ENCODE measurements around the gene UBE2J2. TPM values are rescaled to one million over a fixed set of nuclear protein-coding genes. Genes with fewer than 3 reads are reported as not detected.

UBE2J2 gene
- total RNA-seq, 2 experiments from 2014 or later: 41.4 to 41.5 TPM

GRCh38 chr1:1228596-1229321 is 44.9 kb downstream of the UBE2J2 start:
- intact Hi-C loops (cut with DNase I, micrococcal nuclease): no loop called here
- H3K4me1 Mint-ChIP-seq (ENCODE audit: low read depth): peaks cover 21% of the 10 kb centered on the region
- Histone ChIP-seq H3K4me1 (ENCODE audit: insufficient read depth, low read length) (peaks cover 65% of the 10 kb centered on the region), H3K27ac (ENCODE audit: low read depth in 1 of 2, low read length in 2 of 2) (no peak overlapping the region), H3K36me3 (ENCODE audit: insufficient read depth, low read length) (peaks cover 46% of the 10 kb centered on the region), H3K9me3 (ENCODE audit: control insufficient read depth in 1 of 2, insufficient read depth in 1 of 2, low read length in 2 of 2) (no peaks in the 10 kb centered on the region), H3K27me3 (ENCODE audit: control insufficient read depth in 1 of 2, insufficient read depth in 2 of 2, low read length in 2 of 2) (no peaks in the 10 kb centered on the region), H3K4me3 (ENCODE audit: low read length) (no peak overlapping the region)
- no peak overlapping the region for H3K4me3 Mint-ChIP-seq
- ATAC-seq (ENCODE audit: poor library complexity) (no peak), DNase-seq (no peak)
- H3K27me3 Mint-ChIP-seq: no peaks in the 10 kb centered on the region
- TF ChIP-seq CTCF (IDR thresholded peaks at IDR 0.05): no peak
- POLR2A ChIA-PET: interaction anchor here (1.0 kb wide), 1 partner anchor 11 kb away, joined by 3 read pairs; no protein-coding TSS in a partner anchor
- peak overlapping the region; percentile 14 for H3K27ac Mint-ChIP-seq
- no peaks in the 10 kb centered on the region for H3K9me3 Mint-ChIP-seq
- CTCF ChIA-PET: no interaction called here
- H3K36me3 Mint-ChIP-seq (ENCODE audit: low read depth): peaks cover 60% of the 10 kb centered on the region

- Mint-ChIP-seq H3K4me3 (no peak overlapping the region), H3K36me3 (ENCODE audit: low read depth) (peaks cover 61% of the 10 kb centered on the region), H3K9me3 (no peaks in the 10 kb centered on the region), H3K27me3 (no peaks in the 10 kb centered on the region), H3K4me1 (ENCODE audit: low read depth) (peaks cover 17% of the 10 kb centered on the region), H3K27ac (no peak overlapping the region)
- DNase-seq: no peak
- Histone ChIP-seq H3K27me3 (ENCODE audit: control insufficient read depth in 1 of 2, insufficient read depth in 2 of 2, low read length in 2 of 2) (no peaks in the 10 kb centered on the region), H3K9me3 (ENCODE audit: control insufficient read depth in 1 of 2, insufficient read depth in 1 of 2, low read length in 2 of 2) (no peaks in the 10 kb centered on the region), H3K27ac (ENCODE audit: low read depth in 1 of 2, low read length in 2 of 2) (no peak overlapping the region), H3K36me3 (ENCODE audit: insufficient read depth, low read length) (peaks cover 51% of the 10 kb centered on the region), H3K4me1 (ENCODE audit: insufficient read depth, low read length) (peaks cover 59% of the 10 kb centered on the region), H3K4me3 (ENCODE audit: low read length) (no peak overlapping the region)
- CTCF ChIA-PET: no interaction called here
- no peak for TF ChIP-seq CTCF (IDR thresholded peaks at IDR 0.05)
- no peak for ATAC-seq (ENCODE audit: poor library complexity)
- intact Hi-C loops (cut with DNase I, micrococcal nuclease): no loop called here
- POLR2A ChIA-PET: no interaction called here
These were observed 45.5 kb downstream of the UBE2J2 start for GRCh38 chr1:1228187-1228586.

- H3K27ac Mint-ChIP-seq: no peak overlapping the region
- no peaks in the 10 kb centered on the region for H3K27me3 Mint-ChIP-seq
- ChIA-PET CTCF (interaction anchor here (0.9 kb wide), 1 partner anchor 105 kb away, joined by 3 read pairs; no protein-coding TSS in a partner anchor), POLR2A (no interaction called here)
- Histone ChIP-seq H3K4me3 (ENCODE audit: low read length) (no peak overlapping the region), H3K27me3 (ENCODE audit: control insufficient read depth in 1 of 2, insufficient read depth in 2 of 2, low read length in 2 of 2) (no peaks in the 10 kb centered on the region), H3K4me1 (ENCODE audit: insufficient read depth, low read length) (peaks cover 51% of the 10 kb centered on the region), H3K36me3 (ENCODE audit: insufficient read depth, low read length) (peaks cover 59% of the 10 kb centered on the region), H3K9me3 (ENCODE audit: control insufficient read depth in 1 of 2, insufficient read depth in 1 of 2, low read length in 2 of 2) (no peaks in the 10 kb centered on the region), H3K27ac (ENCODE audit: low read depth in 1 of 2, low read length in 2 of 2) (no peak overlapping the region)
- DNase-seq: no peak
- TF ChIP-seq CTCF (IDR thresholded peaks at IDR 0.05): no peak
- no peak overlapping the region for H3K4me3 Mint-ChIP-seq
- no peaks in the 10 kb centered on the region for H3K9me3 Mint-ChIP-seq
- peaks cover 69% of the 10 kb centered on the region for H3K36me3 Mint-ChIP-seq (ENCODE audit: low read depth)
- ATAC-seq (ENCODE audit: poor library complexity): no peak
- H3K4me1 Mint-ChIP-seq (ENCODE audit: low read depth): peaks cover 22% of the 10 kb centered on the region
- intact Hi-C loops (cut with DNase I, micrococcal nuclease): no loop called here
These were observed 46.3 kb downstream of the UBE2J2 start for GRCh38 chr1:1227386-1227785.
